T47D (cell line): ENCODE measurements around the gene SMG6.
"Not testable (repeated sequence)": the region's sequence is repeated elsewhere in the genome, so short reads cannot be mapped to it uniquely, and the experiment has no call there.

Experiments used
- DNase-seq, 2 experiments: peaks; one replicate each; pipeline versions ENCODE4 v3.0.0 to v3.0.0-alpha.2; 2011 to 2012; ENCODE audit warnings: low read depth in 1 of 2, low spot score in 1 of 2
- JUND ChIP-seq: IDR thresholded peaks from 2 replicates; pipeline ENCODE4 v1.6.1; 2012; ENCODE audit warnings: low read depth
- in situ Hi-C: cut with HindIII; loops from 2 replicates; pipeline ENCODE4 v1.10.0; 2016; ENCODE audit warnings: low sequenced_read_pairs, low pct_unique_long_range_greater_than_20kb

The SMG6 gene

GRCh38 chr17:2331303-2331702 is 27.7 kb upstream of the SMG6 start:
- DNase-seq: no peak
- no peak for TF ChIP-seq JUND
- in situ Hi-C loops: no loop called here

GRCh38 chr17:2323629-2324314 is 20.2 kb upstream of the SMG6 start:
- DNase-seq: no peak
- no peak for TF ChIP-seq JUND
- in situ Hi-C loops: no loop called here

- DNase-seq: no peak
- in situ Hi-C loops: no loop called here
- TF ChIP-seq JUND: no peak
These were observed 17.8 kb upstream of the SMG6 start for GRCh38 chr17:2321399-2321798.

- DNase-seq: no peak
- in situ Hi-C loops: no loop called here
- TF ChIP-seq JUND: no peak
These were observed 15.5 kb upstream of the SMG6 start for GRCh38 chr17:2319051-2319450.

- in situ Hi-C loops: no loop called here
- no peak for TF ChIP-seq JUND
- no peak for DNase-seq
These were observed 14.2 kb upstream of the SMG6 start for GRCh38 chr17:2317796-2318195.

- DNase-seq, in situ Hi-C loops: not testable (repeated sequence)
These were observed 13.3 kb upstream of the SMG6 start for GRCh38 chr17:2316916-2317205.

GRCh38 chr17:2312736-2313135 is 9.2 kb upstream of the SMG6 start:
- in situ Hi-C loops: no loop called here
- no peak for TF ChIP-seq JUND
- DNase-seq: no peak

GRCh38 chr17:2309338-2310154 is 6.0 kb upstream of the SMG6 start:
- no peak for DNase-seq
- TF ChIP-seq JUND: no peak
- in situ Hi-C loops: no loop called here

- no peak for TF ChIP-seq JUND
- in situ Hi-C loops: no loop called here
- DNase-seq: no peak
These were observed 1.3 kb upstream of the SMG6 start for GRCh38 chr17:2304931-2305330.

GRCh38 chr17:2302778-2303203 is 794 bp downstream of the SMG6 start:
- DNase-seq: no peak
- TF ChIP-seq JUND: no peak
- in situ Hi-C loops: no loop called here

GRCh38 chr17:2299756-2300155 is 3.8 kb downstream of the SMG6 start:
- in situ Hi-C loops: no loop called here
- DNase-seq: no peak
- no peak for TF ChIP-seq JUND

GRCh38 chr17:2299136-2299535 is 4.4 kb downstream of the SMG6 start:
- in situ Hi-C loops: no loop called here
- DNase-seq: no peak
- no peak for TF ChIP-seq JUND

- no peak for TF ChIP-seq JUND
- no peak for DNase-seq
- in situ Hi-C loops: no loop called here
These were observed 6.6 kb downstream of the SMG6 start for GRCh38 chr17:2297023-2297422.

GRCh38 chr17:2295575-2295974 is 8.0 kb downstream of the SMG6 start:
- in situ Hi-C loops: no loop called here
- no peak for TF ChIP-seq JUND
- no peak for DNase-seq
